ENCODE measurements around the gene CDR2. TPM values are rescaled to one million over a fixed set of nuclear protein-coding genes. Genes with fewer than 3 reads are reported as not detected.

The CDR2 gene
- total RNA-seq, 4 donors from 2014 or later = 22.7 to 38.4 (median 30.3) TPM

GRCh38 chr16:22317625-22318024 lies 56.8 kb downstream of the CDR2 start:
- no peak overlapping the region for H3K4me3 ChIP-seq
- H3K27me3 ChIP-seq = no peaks in the 10 kb centered on the region
- no peak overlapping the region for H3K27ac ChIP-seq
- peaks cover 0 to 92% (median 0%) of the 10 kb centered on the region in 3 donors for H3K36me3 ChIP-seq
- H3K9me3 ChIP-seq = no peaks in the 10 kb centered on the region
- H3K4me1 ChIP-seq = no peaks in the 10 kb centered on the region
- TF ChIP-seq POLR2A (IDR thresholded peaks at IDR 0.05) = no peak
- TF ChIP-seq CTCF (IDR thresholded peaks at IDR 0.05) = no peak
- peak in 1 of 3 donors; percentile 17 for DNase-seq

GRCh38 chr16:22317001-22317530 lies 57.4 kb downstream of the CDR2 start:
- Histone ChIP-seq H3K4me3 (no peak overlapping the region), H3K27me3 (no peaks in the 10 kb centered on the region), H3K27ac (no peak overlapping the region), H3K4me1 (no peaks in the 10 kb centered on the region), H3K9me3 (no peaks in the 10 kb centered on the region), H3K36me3 (peaks cover 0 to 91% (median 0%) of the 10 kb centered on the region in 3 donors)
- TF ChIP-seq CTCF (IDR thresholded peaks at IDR 0.05) = no peak
- DNase-seq = peak in 1 of 3 donors; percentile 42

- peaks cover 0 to 91% (median 0%) of the 10 kb centered on the region in 3 donors for H3K36me3 ChIP-seq
- TF ChIP-seq POLR2A (IDR thresholded peaks at IDR 0.05) = no peak
- TF ChIP-seq CTCF (IDR thresholded peaks at IDR 0.05) = no peak
- peak in 1 of 3 donors; percentile 41 for DNase-seq
These were observed 58.0 kb downstream of the CDR2 start for GRCh38 chr16:22316411-22316811.

GRCh38 chr16:22315979-22316378 lies 58.4 kb downstream of the CDR2 start:
- TF ChIP-seq CTCF (IDR thresholded peaks at IDR 0.05) (no peak), POLR2A (IDR thresholded peaks at IDR 0.05) (no peak)

More at GRCh38 chr16:22316411-22316811, 58.0 kb downstream of the CDR2 start:
- no peak overlapping the region for H3K4me3 ChIP-seq
- no peaks in the 10 kb centered on the region for H3K27me3 ChIP-seq
- H3K4me1 ChIP-seq = no peaks in the 10 kb centered on the region
- no peak overlapping the region for H3K27ac ChIP-seq
- H3K9me3 ChIP-seq = no peaks in the 10 kb centered on the region

GRCh38 chr16:22314661-22315626 lies 59.5 kb downstream of the CDR2 start:
- Histone ChIP-seq H3K4me3 (no peak overlapping the region), H3K27me3 (no peaks in the 10 kb centered on the region), H3K36me3 (peaks cover 0 to 93% (median 0%) of the 10 kb centered on the region in 3 donors), H3K27ac (no peak overlapping the region), H3K9me3 (no peaks in the 10 kb centered on the region), H3K4me1 (no peaks in the 10 kb centered on the region)
- TF ChIP-seq CTCF (IDR thresholded peaks at IDR 0.05) (no peak), POLR2A (IDR thresholded peaks at IDR 0.05) (no peak)
- DNase-seq = peak in 1 of 3 donors; percentile 42

More at GRCh38 chr16:22315979-22316378, 58.4 kb downstream of the CDR2 start:
- H3K9me3 ChIP-seq = no peaks in the 10 kb centered on the region
- H3K36me3 ChIP-seq = peaks cover 0 to 93% (median 0%) of the 10 kb centered on the region in 3 donors
- no peaks in the 10 kb centered on the region for H3K4me1 ChIP-seq
- H3K27me3 ChIP-seq = no peaks in the 10 kb centered on the region
- no peak overlapping the region for H3K27ac ChIP-seq
- DNase-seq = peak in 1 of 3 donors; percentile 21
- no peak overlapping the region for H3K4me3 ChIP-seq

Measured in Peyer's patch (tissue), 4 donors.